ENCODE data around the gene RBFOX2. TPM values are rescaled to one million over a fixed set of nuclear protein-coding genes. Genes with fewer than 3 reads are reported as not detected.
A peak's percentile ranks its signal among the peaks of the same experiment; 100 is the strongest.

The RBFOX2 gene
- total and polyA plus RNA-seq, 2 experiments from 2014 or later, result 299 to 339 TPM

GRCh38 chr22:35988030-35988429, 40.6 kb downstream of the RBFOX2 start:
- Histone ChIP-seq H3K27ac (no peak overlapping the region), H3K4me3 (no peak overlapping the region), H3K4me1 (ENCODE audit: low read depth) (peaks cover 25% of the 10 kb centered on the region), H3K27me3 (no peaks in the 10 kb centered on the region), H3K36me3 (no peaks in the 10 kb centered on the region), H3K9me3 (ENCODE audit: low read depth) (no peaks in the 10 kb centered on the region)
- TF ChIP-seq, protein P1, sequence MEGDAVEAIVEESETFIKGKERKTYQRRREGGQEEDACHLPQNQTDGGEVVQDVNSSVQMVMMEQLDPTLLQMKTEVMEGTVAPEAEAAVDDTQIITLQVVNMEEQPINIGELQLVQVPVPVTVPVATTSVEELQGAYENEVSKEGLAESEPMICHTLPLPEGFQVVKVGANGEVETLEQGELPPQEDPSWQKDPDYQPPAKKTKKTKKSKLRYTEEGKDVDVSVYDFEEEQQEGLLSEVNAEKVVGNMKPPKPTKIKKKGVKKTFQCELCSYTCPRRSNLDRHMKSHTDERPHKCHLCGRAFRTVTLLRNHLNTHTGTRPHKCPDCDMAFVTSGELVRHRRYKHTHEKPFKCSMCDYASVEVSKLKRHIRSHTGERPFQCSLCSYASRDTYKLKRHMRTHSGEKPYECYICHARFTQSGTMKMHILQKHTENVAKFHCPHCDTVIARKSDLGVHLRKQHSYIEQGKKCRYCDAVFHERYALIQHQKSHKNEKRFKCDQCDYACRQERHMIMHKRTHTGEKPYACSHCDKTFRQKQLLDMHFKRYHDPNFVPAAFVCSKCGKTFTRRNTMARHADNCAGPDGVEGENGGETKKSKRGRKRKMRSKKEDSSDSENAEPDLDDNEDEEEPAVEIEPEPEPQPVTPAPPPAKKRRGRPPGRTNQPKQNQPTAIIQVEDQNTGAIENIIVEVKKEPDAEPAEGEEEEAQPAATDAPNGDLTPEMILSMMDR (IDR thresholded peaks at IDR 0.05; ENCODE audit: low read depth, low read length), result no peak
- DNase-seq (ENCODE audit: low read depth in 1 of 2, low spot score in 1 of 2), result no peak

GRCh38 chr22:35987487-35987886, 41.1 kb downstream of the RBFOX2 start:
- Histone ChIP-seq H3K4me3 (no peak overlapping the region), H3K27me3 (no peaks in the 10 kb centered on the region), H3K9me3 (ENCODE audit: low read depth) (no peaks in the 10 kb centered on the region), H3K36me3 (no peaks in the 10 kb centered on the region), H3K4me1 (ENCODE audit: low read depth) (peaks cover 29% of the 10 kb centered on the region), H3K27ac (no peak overlapping the region)
- DNase-seq (ENCODE audit: low read depth in 1 of 2, low spot score in 1 of 2), result peak in 1 of 2 donors; percentile 36
- TF ChIP-seq, protein P1 (IDR thresholded peaks at IDR 0.05; ENCODE audit: low read depth, low read length), result no peak

DNA sequence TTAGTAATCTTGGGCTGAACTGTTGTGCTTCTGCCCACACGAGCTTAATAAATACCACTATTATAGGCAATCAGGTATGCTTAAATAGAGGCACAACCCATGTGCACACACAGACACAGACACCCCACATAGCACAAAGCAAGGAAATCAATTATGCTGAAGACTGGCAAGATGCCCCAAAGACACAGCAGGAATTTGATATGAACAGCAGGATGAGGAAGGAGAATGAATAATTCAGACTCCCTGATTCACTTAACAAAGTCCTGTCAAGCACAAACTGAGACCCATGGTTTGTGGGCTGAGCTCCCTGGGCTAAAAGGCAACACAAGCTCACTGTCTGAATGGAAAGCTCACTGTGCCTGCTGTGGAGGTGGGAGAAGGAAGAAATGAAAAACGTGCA, 42.5 kb downstream of the RBFOX2 start:
- H3K36me3 ChIP-seq, result no peaks in the 10 kb centered on the region

GRCh38 chr22:35985371-35985770, 43.3 kb downstream of the RBFOX2 start:
- TF ChIP-seq, protein P1 (IDR thresholded peaks at IDR 0.05; ENCODE audit: low read depth, low read length), result no peak
- H3K4me3 ChIP-seq, result no peak overlapping the region
- no peaks in the 10 kb centered on the region for H3K36me3 ChIP-seq
- H3K9me3 ChIP-seq (ENCODE audit: low read depth), result no peaks in the 10 kb centered on the region
- H3K27me3 ChIP-seq, result no peaks in the 10 kb centered on the region
- H3K4me1 ChIP-seq (ENCODE audit: low read depth), result peaks cover 29% of the 10 kb centered on the region
- H3K27ac ChIP-seq, result no peak overlapping the region
- DNase-seq (ENCODE audit: low read depth in 1 of 2, low spot score in 1 of 2), result no peak

More for the DNA sequence above, 42.5 kb downstream of the RBFOX2 start:
- Histone ChIP-seq H3K4me1 (ENCODE audit: low read depth) (peaks cover 29% of the 10 kb centered on the region), H3K27ac (no peak overlapping the region), H3K4me3 (no peak overlapping the region), H3K9me3 (ENCODE audit: low read depth) (no peaks in the 10 kb centered on the region), H3K27me3 (no peaks in the 10 kb centered on the region)
- TF ChIP-seq, protein P1 (IDR thresholded peaks at IDR 0.05; ENCODE audit: low read depth, low read length), result no peak
- DNase-seq (ENCODE audit: low read depth in 1 of 2, low spot score in 1 of 2), result peak in 1 of 2 donors; percentile 46

DNA sequence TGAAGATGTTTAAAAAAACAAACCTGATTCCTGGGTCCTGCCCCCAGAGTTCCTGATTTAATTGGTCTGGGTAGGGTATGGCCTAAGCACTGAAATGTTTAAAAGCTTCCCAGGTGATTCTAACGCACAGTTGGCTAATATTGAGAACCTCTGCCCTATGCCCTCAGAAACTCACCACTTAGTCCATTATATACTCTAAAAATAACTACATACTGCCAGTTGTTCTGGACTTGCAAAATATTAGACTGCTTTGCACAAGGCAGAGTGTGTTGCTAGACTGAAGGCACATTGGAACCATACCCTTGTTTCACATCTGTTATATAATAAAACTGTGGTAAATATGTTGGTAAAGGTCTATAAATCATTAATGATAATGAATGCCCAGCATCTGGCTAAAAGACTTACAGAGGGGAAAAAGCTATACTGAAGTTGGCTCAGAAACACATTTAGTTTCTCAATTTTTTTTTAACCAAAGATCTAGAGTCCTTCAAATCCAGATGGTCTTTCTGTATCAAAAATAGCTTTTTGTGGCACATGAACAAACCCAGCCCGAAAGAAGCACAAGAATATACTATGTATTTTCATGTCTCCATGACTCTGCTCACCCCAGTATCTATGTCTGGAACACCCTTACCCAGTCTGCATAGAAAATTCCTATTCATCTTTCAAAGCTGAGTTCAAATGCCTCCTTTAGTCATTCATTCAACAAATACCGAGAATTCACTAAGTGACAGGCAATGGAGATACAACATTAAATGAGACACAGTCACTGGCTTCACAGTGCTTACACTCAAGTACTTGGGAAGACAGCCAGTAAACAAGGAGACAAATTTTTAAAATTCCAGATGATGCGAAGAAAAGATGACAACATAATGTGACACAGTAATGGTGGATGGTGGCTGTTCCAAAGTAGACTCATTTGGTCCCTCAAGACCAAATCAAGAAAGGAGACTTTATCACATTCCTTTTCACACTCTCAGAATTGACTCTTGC, 44.1 kb downstream of the RBFOX2 start:
- Histone ChIP-seq H3K9me3 (ENCODE audit: low read depth) (no peaks in the 10 kb centered on the region), H3K4me1 (ENCODE audit: low read depth) (peaks cover 29% of the 10 kb centered on the region), H3K27me3 (no peaks in the 10 kb centered on the region), H3K27ac (no peak overlapping the region), H3K36me3 (no peaks in the 10 kb centered on the region), H3K4me3 (no peak overlapping the region)
- DNase-seq (ENCODE audit: low read depth in 1 of 2, low spot score in 1 of 2), result no peak
- TF ChIP-seq, protein P1 (IDR thresholded peaks at IDR 0.05; ENCODE audit: low read depth, low read length), result no peak

All from cardiac muscle cell (in vitro differentiated cells and primary cell).